Panc1 (cell line): Measurements from ENCODE around the gene ADRM1.

ENCODE experiments used
- CTCF ChIP-seq: fragments of 450-650 bp; IDR thresholded peaks from 2 replicates; pipeline ENCODE4 v1.5.1; 2017; ENCODE audit warnings: mild to moderate bottlenecking
- POLR2AphosphoS5 ChIP-seq: IDR thresholded peaks from 2 replicates; pipeline ENCODE4 v1.6.1; 2012; ENCODE audit warnings: mild to moderate bottlenecking, low read depth, low read length, moderate library complexity
- REST ChIP-seq, 2 experiments: IDR thresholded peaks; 2 replicates each; pipeline ENCODE4 v1.6.1; 2011 to 2012; ENCODE audit warnings: low read depth in 2 of 2, control low read depth in 1 of 2, low read length in 1 of 2, mild to moderate bottlenecking in 1 of 2, moderate library complexity in 1 of 2; ENCODE audit not compliant: insufficient read depth in 1 of 2
- SIN3A ChIP-seq: IDR thresholded peaks from 2 replicates; pipeline ENCODE4 v1.6.1; 2012; ENCODE audit warnings: low read depth, mild to moderate bottlenecking, low read length, moderate library complexity, borderline replicate concordance; ENCODE audit not compliant: insufficient read depth
- TCF7L2 ChIP-seq: IDR thresholded peaks from 2 replicates; pipeline ENCODE4 v1.6.1; 2011; ENCODE audit warnings: mild to moderate bottlenecking, low read depth, low read length, inconsistent platforms

- TF ChIP-seq CTCF, result no peak
- no peak for TF ChIP-seq SIN3A
- TF ChIP-seq POLR2AphosphoS5, result no peak
- TF ChIP-seq TCF7L2, result no peak
- TF ChIP-seq REST (IDR thresholded peaks at IDR 0.05; ENCODE audit: insufficient read depth in 1 of 2, low read depth in 2 of 2, low read length in 1 of 2), result no peak
Measured at GRCh38 chr20:62293111-62293784, 9.5 kb upstream of the ADRM1 start.
